Fibroblast of skin of right biceps (primary cell): ENCODE results near the gene ESYT2.

ENCODE experiments used
- DNase-seq: peaks from one replicate; pipeline ENCODE4 v3.0.0-alpha.2; 2013

ESYT2 gene

GRCh38 chr7:158687406-158687805 lies 141.9 kb downstream of the ESYT2 start:
- no peak for DNase-seq

GRCh38 chr7:158685693-158686092 lies 143.6 kb downstream of the ESYT2 start:
- peak; percentile 49 for DNase-seq

- peak; percentile 67 for DNase-seq
Observed at GRCh38 chr7:158684329-158684728, 145.0 kb downstream of the ESYT2 start.

GRCh38 chr7:158683541-158683940 lies 145.8 kb downstream of the ESYT2 start:
- peak; percentile 37 for DNase-seq

GRCh38 chr7:158682456-158682855 lies 146.9 kb downstream of the ESYT2 start:
- DNase-seq: no peak
